Effector CD4-positive, alpha-beta T cell (primary cell): Measurements from ENCODE around the gene LEFTY1.
"Not testable (repeated sequence)": the region's sequence is repeated elsewhere in the genome, so short reads cannot be mapped to it uniquely, and the experiment has no call there.

ENCODE experiments used
- DNase-seq: peaks from one replicate; pipeline ENCODE4 v3.0.0-alpha.2; 2020

The LEFTY1 gene

DNA sequence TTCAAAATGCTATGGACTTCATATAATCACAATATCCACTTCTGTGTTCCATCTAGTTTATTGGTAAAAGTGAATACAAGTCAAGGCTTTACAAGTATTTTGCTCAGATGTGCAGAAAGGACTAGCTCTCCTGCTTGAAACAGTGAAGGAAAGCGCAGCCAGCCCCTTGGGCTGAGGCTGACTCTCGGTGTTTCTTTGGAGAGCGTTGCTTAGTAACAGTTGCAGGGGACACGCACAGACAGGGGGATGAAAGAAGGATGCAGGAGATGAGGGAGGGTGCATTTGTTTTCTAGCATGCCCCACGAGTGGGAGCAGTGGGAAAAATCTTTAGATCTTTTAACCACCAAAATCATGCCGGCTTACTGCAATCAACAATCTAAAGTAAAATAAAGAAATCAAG lies 26.0 kb upstream of the LEFTY1 start:
- DNase-seq: no peak

GRCh38 chr1:225914391-225914790 lies 25.4 kb upstream of the LEFTY1 start:
- no peak for DNase-seq

- peak; percentile 63 for DNase-seq
These were observed 22.5 kb upstream of the LEFTY1 start for GRCh38 chr1:225911191-225912130.

- DNase-seq: no peak
These were observed 20.5 kb upstream of the LEFTY1 start for GRCh38 chr1:225909477-225909876.

- DNase-seq: no peak
These were observed 19.8 kb upstream of the LEFTY1 start for GRCh38 chr1:225908773-225909172.

GRCh38 chr1:225908013-225908640 lies 19.2 kb upstream of the LEFTY1 start:
- no peak for DNase-seq

DNA sequence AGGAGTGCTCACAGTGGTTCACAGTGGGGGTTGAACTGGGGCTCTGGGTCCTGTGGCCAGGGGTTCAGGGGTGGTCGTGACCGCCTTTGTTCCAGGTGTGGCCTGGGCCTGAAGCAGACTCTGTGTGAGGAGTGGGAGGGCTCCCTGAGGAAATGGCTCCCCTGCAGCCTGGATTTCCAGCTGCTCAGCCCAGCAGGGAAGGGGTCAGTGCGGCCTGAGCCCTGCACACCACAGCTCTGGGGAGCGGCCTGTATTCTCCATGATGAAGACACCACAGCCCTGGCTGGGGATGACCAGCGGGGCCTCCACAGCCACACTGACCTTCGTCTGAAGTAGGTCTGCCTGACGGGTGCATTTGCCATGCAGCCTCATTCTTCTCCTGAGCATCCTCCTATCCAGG lies 18.4 kb upstream of the LEFTY1 start:
- DNase-seq: no peak

- DNase-seq: no peak
These were observed 17.5 kb upstream of the LEFTY1 start for GRCh38 chr1:225906467-225906866.

GRCh38 chr1:225903623-225904022 lies 14.7 kb upstream of the LEFTY1 start:
- DNase-seq: no peak

DNA sequence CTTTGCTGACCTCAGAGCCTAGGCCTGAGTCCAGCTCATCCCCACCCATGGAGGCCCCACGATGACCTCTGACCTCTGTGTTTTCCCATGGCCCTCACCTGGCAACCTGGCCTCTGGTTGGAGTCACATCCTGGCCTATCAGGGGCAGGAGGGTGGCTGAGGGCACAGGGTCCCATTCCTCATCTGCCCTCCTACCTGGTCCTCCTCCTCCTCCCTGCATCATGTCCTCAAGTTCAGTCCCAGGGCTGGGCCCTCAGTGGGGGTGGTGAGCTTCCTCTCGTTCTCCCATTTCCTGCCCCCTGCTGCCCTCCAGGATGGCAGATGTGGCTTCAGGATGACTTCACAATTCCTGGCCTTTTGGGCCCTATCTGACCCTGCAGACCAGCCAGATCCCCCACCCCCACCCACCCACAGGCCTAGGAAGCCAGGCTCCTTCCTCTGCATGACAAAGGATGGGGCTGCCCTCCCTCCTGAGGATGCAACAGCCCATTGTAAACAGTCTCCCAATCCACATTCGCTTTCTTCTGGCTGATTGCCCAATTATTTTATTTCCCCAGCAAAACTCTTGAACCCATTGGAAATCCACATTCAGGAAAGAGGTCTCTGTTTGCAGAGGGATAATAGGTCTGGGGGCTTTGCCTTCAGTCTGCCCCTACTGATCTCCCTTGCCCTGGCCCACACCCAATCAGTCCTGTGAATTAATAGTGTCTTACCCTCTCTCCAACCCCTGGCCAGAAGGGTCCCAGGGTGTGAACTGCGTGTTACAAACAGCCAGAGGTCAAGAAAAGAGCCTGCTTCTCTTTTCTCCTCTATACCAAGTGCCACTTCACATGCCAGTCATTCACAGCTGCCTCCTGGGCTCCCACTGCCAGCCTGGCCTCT lies 10.3 kb upstream of the LEFTY1 start:
- DNase-seq: no peak

DNA sequence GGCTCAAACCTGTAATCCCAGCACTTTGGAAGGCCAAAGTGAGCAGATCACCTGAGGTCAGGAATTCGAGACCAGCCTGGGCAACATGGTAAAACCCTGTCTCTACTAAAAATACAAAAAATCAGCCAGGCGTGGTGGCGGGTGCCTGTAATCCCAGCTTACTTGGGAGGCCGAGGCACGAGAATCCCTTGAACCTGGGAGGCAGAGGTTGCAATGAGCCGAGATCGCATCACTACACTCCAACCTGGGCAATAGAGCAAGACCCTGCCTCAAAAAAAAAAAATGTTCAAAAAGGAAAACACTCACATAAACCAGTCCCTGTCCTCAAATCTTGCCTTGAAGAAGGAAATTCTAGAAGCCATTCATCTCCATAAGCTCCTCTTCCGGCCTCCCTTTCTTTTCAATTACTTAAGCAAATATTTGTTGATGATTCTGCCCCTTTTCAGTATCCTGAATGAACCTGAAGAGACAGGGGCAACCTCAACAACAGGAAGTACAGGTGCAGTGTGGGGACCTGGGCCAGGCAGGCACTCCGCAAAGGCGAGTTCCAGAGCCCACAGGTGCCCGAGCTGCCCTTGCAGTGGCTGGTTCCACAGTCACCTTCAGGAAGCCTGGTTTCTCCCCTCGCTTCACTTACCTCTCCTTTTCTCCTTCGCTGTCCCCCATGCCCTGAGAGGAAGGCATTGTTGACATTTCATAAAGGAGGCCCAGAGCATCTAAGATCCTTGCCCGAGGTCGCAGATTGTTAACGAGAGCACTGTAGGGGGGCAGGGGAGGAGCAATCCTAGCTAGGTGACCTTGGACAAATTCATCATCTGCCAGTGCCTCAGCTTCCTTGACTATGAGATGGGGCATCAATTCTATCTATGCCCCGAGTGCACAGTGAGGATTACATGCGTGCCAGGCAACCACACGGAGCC lies 8.9 kb upstream of the LEFTY1 start:
- DNase-seq: peak; percentile 38

GRCh38 chr1:225896937-225897549 lies 8.1 kb upstream of the LEFTY1 start:
- DNase-seq: peak; percentile 72

DNA sequence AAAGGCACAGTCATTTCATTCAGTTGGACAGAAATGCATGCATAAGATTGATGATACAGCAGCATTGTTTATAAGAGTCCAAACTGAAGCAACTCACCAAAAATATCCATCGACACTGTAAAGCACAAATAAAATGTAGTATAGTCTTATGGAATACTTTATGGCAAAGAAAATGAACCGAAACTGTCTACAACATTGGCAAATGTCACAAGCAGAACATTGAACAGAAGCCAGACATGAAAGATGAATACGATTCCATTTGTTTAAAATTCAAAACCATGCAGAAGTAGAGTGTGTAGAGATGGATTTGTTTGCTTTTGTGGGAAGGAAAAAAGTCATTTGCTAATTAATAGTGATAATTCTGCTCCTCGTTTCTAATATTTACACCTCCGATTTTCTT lies 7.5 kb upstream of the LEFTY1 start:
- no peak for DNase-seq

GRCh38 chr1:225892307-225892706 lies 3.4 kb upstream of the LEFTY1 start:
- DNase-seq: no peak

GRCh38 chr1:225891229-225891972 lies 2.5 kb upstream of the LEFTY1 start:
- DNase-seq: no peak

GRCh38 chr1:225890346-225891228 lies 1.6 kb upstream of the LEFTY1 start:
- no peak for DNase-seq

DNA sequence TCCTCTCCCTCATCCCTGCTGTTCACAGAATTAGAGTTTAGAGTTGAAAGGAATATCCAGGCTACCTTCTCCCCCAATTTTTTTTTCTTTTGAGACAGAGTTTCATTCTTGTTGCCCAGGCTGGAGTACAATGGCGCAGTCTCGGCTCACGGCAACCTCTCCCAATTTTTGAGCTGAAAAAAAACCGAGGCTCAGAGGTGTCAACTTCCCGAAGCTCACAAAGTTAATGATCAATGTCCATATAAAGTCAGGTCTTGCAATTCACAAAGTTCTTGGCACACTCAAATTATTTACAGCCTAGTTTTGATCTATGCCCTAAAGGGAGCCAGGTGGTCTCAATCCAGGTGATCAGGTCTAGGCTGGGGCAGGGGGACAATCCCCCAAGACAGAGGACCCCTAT lies 797 bp upstream of the LEFTY1 start:
- no peak for DNase-seq

GRCh38 chr1:225888289-225888897 lies 553 bp downstream of the LEFTY1 start:
- no peak for DNase-seq

DNA sequence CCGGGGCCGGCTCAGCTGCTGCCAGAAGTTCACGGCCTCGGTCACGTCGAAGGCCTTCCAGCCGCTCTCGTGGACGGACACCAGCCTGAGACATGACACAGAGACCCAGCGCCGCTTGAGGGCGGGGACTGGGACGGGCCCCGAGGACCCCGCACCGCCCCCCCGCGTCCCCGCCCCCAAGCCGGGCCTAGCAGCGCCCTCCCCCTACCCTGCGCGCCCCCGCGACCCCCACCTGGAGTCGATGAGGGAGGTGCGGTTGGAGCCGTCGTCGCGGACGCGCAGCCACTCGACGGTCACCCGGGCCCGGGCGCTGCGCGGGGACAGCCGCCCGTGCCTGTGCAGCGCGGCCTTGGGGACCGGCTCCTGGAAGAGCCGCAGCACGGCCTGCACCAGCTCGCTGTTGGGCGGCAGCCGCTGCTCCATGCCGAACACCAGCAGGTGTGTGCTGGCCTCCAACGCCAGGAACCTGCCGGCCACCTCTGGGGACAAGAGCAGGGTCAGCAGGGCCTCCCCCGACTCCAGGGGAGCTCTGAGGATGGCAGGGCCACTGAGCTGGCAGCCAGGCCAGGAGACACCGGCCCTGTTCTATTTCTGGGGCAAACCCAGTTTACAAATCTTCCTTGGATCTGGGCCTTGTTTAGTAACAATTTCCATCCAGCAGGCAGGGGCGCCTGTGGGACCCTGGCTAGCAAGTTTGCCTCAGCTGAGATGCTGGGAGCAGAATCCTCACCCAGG lies 1.2 kb downstream of the LEFTY1 start:
- not testable (repeated sequence) for DNase-seq
